HG03108 (cell line): ENCODE data around the gene NUF2.

Source experiments
- ATAC-seq: cut with Tn5 transposase; IDR thresholded peaks from one replicate; pipeline ENCODE4 v1.9.1; 2021; ENCODE audit warnings: moderate library complexity; ENCODE audit not compliant: unreplicated experiment

The NUF2 gene

DNA sequence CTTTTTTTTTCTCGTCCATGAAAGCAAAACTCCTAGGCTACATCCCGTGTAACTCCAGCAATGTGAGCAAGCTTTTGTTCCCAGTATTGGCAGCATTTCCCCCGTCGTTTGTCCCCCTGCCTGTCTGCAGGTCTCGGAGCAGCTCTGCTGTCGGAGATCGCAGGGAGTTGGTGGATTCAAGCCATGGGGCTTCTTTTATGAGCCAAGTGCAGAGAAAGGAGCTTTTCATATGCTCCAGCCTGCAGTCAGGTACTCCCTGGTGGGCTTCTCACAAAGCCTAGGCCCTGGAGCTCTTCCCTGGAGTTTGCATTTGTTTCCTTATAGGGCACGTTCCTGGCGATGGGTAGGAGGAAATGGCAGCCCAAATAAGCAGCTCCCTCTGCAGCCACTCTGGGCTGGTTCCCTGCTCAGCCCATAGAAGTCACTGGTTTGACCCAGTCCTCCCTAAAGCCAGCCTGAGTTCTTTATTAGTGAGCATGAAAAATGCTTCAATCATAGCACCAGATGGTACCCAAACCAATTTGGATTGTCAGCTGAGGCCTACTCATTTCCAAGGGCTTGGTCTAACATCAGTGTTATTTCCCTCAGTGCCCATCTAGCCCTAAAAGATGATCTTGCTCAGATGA is 78.3 kb downstream of the NUF2 start:
- ATAC-seq = no peak

DNA sequence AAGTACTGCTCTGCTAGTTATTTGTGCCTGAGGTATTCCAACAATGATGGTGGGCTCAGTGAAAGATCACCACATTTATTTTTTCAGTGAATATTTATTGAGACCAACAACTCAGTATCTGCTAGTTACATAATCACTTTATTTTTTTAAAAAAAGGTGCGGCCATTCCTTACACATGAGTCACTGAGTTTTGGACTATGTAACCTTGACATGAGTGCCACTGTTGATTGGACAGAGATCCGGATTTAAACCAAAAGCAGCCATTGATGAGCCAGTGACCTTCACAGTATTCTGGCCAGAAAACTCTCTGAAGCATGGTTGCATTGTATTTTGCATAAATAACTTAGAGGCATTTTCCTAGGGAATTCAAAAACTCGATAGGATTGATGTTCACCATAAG is 79.5 kb downstream of the NUF2 start:
- no peak for ATAC-seq
